Islet of Langerhans (tissue), 1 donor: Measurements from ENCODE around the gene KRTAP19-8.

ENCODE experiments used
- FAIRE-seq: peaks from one replicate; lab custom pipeline; 2011; peaks lifted over from hg19 to GRCh38; lab: Jason Lieb, UNC

Gene KRTAP19-8

DNA sequence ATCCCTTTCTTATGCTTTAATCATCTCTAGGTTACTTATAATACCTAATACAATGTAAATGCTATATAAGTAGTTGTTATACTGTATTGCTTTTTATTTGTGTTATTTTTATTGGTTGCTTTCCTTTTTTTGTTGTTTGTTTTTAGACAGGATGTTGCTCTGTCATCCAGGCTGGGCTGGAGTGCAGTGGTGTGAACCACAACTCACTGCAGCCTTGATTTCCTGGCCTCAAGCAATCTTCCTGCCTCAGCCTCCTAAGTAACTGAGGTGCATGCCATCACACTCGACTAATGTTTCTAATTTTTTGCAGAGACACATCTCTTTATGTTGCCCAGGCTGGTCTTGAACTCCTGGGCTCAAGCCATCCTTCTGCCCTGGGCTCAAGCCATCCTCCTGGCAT is 26.9 kb downstream of the KRTAP19-8 start:
- FAIRE-seq: no peak

GRCh38 chr21:31008355-31008754 is 29.9 kb downstream of the KRTAP19-8 start:
- FAIRE-seq: no peak

GRCh38 chr21:31005019-31005418 is 33.3 kb downstream of the KRTAP19-8 start:
- FAIRE-seq: no peak

DNA sequence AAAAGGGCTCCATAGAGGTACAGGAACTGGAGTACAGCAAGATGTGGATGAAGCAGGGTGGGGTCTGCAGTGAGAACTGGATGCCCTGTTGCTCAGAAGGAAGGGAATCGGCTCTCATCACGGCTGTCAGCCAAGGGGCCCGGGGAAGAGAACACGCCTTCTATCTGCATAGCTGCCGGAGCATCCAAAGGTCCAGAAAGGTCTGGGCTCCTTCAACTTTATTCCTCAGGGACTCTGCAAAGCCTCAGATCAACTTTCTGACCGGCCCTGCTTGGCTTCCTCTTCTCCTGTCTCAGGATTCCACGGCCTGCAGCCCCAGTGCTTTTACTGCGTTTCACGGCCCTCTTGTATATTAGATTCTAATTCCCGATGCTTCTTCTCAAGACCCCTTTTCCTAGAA is 34.8 kb downstream of the KRTAP19-8 start:
- FAIRE-seq: no peak

GRCh38 chr21:30997541-30997940 is 40.7 kb downstream of the KRTAP19-8 start:
- no peak for FAIRE-seq

DNA sequence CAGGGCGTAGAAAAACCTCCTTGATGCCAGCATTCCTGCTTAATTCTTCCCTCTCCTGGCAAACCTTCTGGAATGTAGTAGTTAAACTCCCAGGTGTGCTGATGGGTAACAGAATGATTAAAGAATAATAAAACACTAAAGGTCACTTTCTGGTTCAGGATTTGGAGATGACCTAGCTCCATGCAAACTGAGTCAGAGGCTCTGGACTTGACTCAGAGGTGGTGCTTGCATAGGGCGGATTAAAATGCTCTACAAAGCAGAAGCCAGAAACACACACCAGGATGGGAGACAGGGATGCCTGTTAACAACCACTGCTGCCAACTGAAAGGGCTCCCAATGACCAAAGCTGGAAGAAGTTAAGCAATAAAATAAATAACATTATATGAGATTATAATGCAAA is 41.5 kb downstream of the KRTAP19-8 start:
- FAIRE-seq: no peak

DNA sequence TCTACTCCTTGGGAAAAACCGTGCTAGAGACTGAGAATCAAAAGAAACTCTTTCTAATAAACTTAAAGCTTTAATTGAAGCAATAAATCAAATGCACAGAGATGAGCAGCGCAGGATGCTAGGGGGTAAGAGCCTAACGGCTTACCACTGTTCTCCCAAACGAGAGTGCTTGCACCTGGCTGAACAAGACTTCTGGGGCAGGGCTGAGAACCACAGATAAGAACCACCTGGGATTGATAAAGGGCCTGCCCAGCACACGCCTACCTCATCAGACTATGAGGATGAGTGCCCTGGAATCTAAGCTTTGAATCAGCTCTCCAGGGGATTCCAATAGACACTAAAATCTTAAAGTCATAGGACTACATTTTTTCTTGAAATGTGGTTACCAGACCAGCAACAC is 43.3 kb downstream of the KRTAP19-8 start:
- no peak for FAIRE-seq

GRCh38 chr21:30990514-30991262 is 47.6 kb downstream of the KRTAP19-8 start:
- no peak for FAIRE-seq

DNA sequence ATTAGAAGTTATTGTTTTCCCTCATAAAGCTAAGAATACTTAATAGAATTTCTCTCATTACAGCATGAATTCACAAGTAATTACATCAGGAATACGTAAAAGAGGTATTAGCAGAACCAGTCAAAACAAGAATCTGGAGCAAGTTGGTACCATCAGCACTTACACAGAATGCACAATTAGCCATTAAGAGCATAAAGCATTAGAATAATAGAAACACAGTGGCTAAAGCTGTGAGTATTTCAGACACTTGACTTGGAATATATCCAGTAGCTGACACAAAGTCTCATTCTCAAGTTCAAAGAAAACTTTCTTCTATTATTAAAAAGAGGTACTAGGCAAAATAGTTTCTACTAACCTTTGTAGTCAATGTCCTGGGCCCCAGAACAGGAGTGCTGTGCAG is 49.6 kb downstream of the KRTAP19-8 start:
- no peak for FAIRE-seq
